GM19452 (cell line): ENCODE data around the gene SCUBE2.
"Not testable (repeated sequence)": the region's sequence is repeated elsewhere in the genome, so short reads cannot be mapped to it uniquely, and the experiment has no call there.

Experiments
- ATAC-seq: cut with Tn5 transposase; IDR thresholded peaks from one replicate; pipeline ENCODE4 v1.9.1; 2021; ENCODE audit not compliant: unreplicated experiment

SCUBE2 gene

GRCh38 chr11:9014826-9015225, 76.6 kb downstream of the SCUBE2 start:
- ATAC-seq, result no peak

- no peak for ATAC-seq
Observed at GRCh38 chr11:9013373-9013772, 78.0 kb downstream of the SCUBE2 start.

GRCh38 chr11:9009538-9009937, 81.9 kb downstream of the SCUBE2 start:
- ATAC-seq, result not testable (repeated sequence)

DNA sequence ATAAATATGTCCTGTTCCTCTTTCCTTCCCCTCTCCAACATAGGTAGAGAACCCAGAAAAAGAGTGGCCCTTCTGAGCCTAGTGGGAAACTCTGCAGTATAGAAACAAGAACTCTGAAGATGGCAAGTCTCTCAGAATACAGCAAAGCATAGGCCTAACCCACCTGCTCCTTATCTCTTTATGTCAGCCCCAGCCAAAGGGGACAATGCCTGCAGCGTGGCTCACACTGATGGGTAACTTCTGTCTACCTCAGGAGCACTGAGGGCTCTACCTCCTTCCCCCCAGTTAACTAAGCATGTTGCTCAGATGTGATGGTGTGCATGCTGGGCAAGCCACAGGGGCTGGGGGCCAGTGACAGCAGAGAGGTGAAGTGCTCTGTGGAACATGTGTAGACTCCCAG, 82.7 kb downstream of the SCUBE2 start:
- no peak for ATAC-seq

- ATAC-seq, result no peak
Observed at GRCh38 chr11:9008011-9008550, 83.3 kb downstream of the SCUBE2 start.

- ATAC-seq, result no peak
Observed at GRCh38 chr11:9005087-9005486, 86.3 kb downstream of the SCUBE2 start.

DNA sequence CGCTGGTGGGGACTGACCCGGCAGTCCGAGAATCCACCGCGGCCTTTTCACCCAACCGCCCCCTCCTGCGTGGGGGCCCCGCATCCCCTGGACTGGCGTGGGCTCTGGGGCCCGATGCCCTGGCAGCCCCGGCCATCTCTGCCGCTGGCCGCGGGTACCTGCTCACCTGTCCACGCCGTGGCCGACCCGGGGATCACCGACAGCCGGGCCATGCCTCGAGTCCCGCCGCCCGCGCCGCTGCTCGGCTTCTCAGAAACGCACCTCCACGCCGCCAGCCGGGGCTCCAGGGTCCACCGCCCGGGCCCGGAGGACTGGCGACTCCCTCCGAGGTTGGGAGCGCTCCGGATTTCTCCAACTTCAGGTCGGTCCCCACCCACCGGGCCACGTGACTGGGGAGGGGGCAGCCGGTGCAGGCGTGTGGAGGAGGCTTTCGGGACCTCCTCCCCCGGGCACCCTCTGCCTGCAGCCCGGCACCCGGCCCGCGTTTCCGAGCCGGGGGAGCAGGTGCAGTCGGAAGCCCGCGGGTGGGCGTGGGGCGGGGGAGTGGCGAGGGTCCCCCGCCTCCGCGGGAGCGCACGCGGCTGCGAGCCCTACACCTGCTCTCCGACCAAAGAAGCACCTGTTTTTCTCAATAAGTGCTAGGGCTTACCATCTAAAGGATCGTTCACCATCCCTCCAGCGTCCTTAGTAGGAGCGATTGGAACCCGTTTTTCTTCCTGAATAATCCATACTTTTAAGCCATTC, 87.0 kb downstream of the SCUBE2 start:
- no peak for ATAC-seq

- peak; percentile 67 for ATAC-seq
Observed at GRCh38 chr11:9003573-9004182, 87.7 kb downstream of the SCUBE2 start, which contains the start of gene NRIP3. NRIP3 (minus strand) TSS chr11:9004001; CDS start chr11:9003935, 66 bp downstream.

DNA sequence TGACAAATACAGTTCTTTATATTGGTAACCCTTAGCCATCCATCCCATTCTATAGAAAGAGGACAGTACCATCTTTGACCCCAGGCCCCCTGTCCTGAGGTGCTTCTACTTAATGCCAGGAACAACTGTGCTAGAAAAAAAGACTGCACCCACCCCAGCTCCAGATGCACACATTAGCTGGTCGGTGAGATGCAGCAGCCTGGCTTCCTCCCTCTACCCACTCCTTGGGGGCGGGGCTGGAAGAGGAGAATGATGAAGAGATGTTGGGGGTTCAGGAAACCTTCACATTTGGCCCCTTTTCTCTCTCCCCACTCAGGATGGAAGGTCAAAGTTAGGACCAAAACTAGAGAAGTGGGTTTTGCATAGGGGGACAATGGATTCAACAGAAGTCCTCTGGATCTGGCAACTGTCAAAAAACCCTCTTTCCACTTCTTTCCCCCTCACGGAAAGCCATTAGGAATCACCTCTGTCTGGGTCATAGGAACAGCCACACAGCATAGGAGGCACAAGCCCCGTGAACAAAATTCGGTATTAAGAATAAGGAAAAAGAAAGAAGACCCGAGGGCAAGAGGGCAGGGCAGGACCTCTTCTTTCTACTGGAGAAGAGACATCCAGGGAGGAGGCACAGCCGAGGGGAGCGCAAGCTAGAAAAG, 88.4 kb downstream of the SCUBE2 start:
- ATAC-seq, result no peak

GRCh38 chr11:9001736-9002135, 89.7 kb downstream of the SCUBE2 start:
- ATAC-seq, result no peak

DNA sequence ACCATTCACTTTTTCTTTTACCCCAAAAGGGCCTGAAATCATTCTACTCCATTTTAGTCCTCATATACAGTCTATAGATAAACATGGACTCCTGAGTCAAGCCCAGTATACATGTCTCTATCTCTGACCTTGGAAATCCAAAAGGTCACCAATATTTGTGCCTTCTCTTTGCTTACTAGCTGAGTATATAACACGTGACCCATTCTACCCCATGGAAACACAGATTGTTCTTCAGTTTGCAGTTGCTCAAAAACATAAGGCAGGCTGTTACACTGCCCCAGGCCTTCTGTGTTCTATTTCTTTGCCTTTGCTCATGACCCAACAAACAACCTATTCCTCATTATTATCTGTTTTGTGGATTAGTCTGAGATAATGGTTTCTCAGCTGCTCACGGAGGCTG, 93.4 kb downstream of the SCUBE2 start:
- ATAC-seq, result no peak

- no peak for ATAC-seq
Observed at GRCh38 chr11:8997451-8997850, 93.9 kb downstream of the SCUBE2 start.

DNA sequence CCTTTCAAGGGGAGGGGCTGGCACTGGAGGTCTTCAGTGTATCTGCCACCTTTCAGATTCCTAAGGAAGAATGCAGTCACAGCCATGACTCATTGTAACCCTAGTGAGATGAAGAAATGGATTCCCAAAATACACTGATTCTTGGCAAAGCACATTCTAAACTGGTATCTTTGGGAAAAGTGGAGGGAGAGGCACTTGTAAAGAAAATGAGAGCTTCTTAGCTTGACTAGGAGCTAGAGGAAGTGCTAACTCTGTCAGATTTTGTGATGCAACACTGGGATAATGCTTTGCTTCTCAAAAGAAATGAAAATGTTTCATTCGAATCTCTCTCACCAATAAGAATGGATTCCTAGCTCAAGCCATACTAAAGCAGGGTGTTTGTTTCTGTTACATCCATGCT, 101.9 kb downstream of the SCUBE2 start:
- no peak for ATAC-seq

GRCh38 chr11:8988329-8989234, 102.8 kb downstream of the SCUBE2 start:
- ATAC-seq, result no peak

DNA sequence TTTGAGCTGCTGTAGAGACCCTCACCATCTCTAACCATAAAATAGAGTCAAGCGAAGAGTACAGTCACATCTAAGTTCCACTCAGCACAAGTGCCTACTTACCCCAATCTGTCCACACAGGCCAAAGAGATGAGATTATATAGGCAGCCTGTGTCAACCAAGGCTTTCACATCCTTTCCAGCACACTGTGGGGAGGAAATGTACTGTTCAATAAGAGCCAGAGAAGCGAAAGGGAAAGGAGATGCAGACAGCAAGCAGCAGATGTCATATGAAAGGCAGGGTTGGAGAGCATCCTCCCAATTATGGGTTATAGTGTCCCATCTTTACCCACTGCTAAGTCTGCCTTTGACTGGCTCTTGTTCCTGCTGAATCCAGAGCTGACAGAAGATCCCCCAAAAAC, 104.0 kb downstream of the SCUBE2 start:
- ATAC-seq, result no peak

- ATAC-seq, result not testable (repeated sequence)
Observed at GRCh38 chr11:8986772-8987171, 104.6 kb downstream of the SCUBE2 start.

DNA sequence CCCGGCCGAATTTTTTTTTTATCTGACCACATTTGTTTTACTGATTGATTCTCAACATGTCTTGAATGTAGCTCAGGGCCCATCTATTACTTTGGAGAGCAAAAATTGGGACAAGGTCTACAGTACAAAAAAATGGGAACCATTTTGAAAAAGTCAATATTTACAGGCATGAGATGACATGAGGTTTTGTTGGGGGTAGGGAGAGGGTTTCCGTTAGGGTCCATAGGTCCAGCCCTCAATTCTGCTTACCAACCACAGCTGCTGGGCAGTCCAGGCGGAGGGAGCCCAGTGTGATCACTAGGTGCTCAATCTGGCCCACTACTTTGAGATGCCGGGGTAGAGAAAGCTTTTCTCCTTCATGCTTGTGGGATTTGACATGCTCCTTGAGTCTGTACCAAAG, 105.9 kb downstream of the SCUBE2 start:
- no peak for ATAC-seq

DNA sequence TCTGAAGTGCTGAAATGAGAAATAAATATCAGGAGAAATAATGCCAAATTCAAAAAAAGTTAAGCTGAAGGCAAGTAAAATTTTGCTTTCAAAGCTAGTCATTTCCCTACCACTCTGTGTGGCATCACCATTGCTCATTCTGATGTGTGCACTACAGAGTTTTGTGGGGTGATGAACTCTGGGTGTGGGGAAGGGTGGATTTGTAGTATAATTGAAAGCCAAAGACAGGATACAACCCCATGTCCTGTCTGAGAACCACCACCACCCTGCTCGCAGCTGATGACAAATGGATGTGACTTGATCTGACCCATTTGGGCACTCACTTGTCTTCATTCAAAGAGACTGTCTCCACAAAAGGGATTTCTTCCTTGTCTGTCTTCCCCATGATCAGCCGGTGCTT, 107.8 kb downstream of the SCUBE2 start:
- ATAC-seq, result no peak

DNA sequence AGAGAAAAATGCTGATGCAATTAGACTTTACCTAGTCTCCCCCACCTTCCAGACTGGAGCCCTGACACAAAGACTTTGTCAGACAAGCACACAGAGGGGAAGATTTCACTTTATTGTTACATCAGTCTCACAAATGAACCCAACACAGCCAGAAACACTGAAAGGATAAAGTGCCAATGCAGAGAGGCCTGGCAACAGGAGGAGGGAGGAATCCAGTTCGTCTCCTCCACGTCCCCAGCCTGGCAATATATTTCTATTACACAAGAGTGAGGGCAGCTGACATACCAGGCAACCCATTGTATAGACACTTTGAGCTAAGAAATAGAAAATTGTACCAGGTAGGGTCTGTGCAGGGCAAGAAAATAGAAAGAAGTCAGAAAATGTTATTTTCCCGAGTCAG, 110.9 kb downstream of the SCUBE2 start:
- no peak for ATAC-seq

DNA sequence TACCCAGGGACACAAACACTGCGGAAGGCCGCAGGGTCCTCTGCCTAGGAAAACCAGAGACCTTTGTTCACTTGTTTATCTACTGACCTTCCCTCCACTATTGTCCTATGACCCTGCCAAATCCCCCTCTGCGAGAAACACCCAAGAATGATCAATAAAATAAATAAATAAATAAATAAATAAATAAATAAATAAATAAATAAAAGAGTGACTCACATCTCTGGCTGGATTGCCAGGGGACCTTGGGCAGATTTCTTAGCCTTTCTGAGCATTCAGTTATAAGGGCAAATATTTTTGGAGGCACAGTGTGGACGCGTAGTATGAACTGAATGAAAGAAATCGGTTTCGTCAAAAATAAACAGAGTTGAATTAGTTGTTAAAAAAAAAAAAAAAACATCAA, 112.0 kb downstream of the SCUBE2 start:
- ATAC-seq, result not testable (repeated sequence)

DNA sequence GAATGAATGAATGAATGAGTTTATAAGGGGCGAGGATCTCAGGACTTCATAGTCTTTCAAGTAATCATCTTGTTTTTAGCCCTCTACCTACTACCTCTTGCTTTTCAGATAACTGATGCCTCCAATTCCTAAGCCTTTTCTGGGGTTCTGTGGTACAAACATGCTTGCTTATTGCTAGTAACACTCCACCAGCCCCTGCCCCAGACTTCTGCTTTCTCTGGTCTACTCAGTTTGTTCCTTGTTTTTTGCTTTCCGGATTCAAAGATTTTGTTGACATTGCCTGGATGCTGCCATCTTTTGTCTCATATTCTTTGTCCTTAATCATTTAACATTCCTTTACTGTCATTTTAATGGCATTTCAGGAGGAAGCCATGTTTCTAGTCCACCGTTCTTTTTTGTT, 118.3 kb downstream of the SCUBE2 start:
- ATAC-seq, result no peak
